ENCODE results near the gene TMEM163.

DNA sequence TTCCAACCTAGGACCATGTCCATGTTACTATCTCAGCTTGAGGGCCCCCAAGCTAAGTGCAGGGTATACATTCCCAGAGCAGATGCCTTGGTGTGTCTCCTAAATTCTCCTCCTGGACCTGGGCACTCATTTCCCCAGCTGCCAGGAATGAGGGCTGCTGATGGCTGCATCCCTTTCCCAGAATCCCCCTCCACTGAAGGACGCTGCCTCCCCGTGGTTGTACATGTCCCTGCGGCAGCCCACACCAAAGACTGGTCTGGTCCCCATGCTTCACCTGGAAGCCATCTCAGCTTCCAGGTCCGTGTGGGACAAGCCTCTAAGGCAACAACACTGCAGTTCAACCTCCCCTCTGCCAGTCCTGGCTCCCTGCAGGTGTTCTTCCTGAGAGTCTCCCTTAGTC, 14.6 kb downstream of the TMEM163 start:
- no peak for TF ChIP-seq POLR2A (IDR thresholded peaks at IDR 0.05)
- TF ChIP-seq, protein P1, sequence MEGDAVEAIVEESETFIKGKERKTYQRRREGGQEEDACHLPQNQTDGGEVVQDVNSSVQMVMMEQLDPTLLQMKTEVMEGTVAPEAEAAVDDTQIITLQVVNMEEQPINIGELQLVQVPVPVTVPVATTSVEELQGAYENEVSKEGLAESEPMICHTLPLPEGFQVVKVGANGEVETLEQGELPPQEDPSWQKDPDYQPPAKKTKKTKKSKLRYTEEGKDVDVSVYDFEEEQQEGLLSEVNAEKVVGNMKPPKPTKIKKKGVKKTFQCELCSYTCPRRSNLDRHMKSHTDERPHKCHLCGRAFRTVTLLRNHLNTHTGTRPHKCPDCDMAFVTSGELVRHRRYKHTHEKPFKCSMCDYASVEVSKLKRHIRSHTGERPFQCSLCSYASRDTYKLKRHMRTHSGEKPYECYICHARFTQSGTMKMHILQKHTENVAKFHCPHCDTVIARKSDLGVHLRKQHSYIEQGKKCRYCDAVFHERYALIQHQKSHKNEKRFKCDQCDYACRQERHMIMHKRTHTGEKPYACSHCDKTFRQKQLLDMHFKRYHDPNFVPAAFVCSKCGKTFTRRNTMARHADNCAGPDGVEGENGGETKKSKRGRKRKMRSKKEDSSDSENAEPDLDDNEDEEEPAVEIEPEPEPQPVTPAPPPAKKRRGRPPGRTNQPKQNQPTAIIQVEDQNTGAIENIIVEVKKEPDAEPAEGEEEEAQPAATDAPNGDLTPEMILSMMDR (IDR thresholded peaks at IDR 0.05): no peak

Data from uterus (tissue), 2 donors.